HG03103 (cell line): ENCODE data around the gene MRTFA.
"Not testable (repeated sequence)": the region's sequence is repeated elsewhere in the genome, so short reads cannot be mapped to it uniquely, and the experiment has no call there.

Source experiments
- ATAC-seq: cut with Tn5 transposase; IDR thresholded peaks from one replicate; pipeline ENCODE4 v1.9.1; 2021; ENCODE audit warnings: low read depth; ENCODE audit not compliant: unreplicated experiment

The MRTFA gene

DNA sequence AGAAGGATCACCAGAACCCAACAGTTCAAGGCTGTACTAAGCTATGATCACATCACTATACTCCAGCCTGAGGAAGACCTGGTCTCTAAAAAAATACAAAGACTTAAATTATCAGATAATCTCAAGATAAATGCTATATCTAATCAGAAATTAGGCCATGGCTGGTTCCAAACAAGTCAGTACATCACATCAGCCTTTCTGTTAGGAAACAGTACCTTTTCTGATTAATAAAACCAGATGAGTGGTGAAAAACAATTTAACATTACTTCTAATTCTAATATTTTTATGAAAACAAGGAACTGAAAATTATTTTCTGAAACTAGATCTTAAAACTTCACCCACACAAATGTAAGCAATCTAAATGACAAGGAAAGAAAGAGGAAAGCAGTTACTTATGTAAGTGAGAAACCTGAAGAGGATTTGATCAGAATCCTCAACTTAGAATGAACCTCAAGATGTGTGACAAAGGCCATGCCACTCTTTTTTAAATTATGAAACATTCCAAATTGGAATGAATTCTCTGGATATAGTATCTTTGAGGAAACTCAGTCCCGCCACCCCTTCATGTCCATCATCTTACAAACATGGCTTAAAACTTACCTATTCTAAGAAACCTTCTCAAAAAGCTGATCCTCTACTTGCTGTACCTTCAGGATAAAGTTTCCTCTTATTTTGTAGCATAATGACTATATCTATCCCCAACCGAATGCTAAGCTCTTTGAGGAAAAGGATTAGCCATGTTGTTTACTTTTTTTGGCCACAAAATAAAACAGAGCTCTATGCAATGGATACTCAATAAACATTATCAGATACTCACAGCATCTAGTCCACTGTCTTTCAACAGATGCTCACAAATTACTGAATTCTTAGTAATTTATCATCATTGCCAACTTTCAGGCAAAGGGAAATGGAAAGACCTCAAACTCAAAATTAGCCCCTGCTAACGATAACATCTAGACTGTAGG lies 132.0 kb downstream of the MRTFA start:
- ATAC-seq = no peak

DNA sequence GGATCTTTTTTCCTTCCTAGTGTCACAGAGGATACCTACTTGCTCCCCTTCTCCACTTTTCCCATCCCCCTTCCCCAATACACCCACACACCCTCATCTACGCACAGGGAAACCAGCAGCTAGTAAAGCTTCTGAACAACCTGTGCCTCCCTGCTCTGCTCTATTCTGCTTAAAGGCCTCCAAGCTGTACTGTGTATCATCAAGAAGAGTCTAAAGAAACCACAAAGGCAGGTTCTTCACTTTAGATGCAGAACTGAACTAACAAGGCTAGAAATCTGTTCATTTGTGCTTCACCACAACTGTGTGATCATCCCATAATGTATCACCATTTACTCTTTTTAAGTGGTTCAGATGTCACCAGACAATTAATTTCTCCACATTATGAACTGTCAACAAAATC lies 133.6 kb downstream of the MRTFA start:
- no peak for ATAC-seq

DNA sequence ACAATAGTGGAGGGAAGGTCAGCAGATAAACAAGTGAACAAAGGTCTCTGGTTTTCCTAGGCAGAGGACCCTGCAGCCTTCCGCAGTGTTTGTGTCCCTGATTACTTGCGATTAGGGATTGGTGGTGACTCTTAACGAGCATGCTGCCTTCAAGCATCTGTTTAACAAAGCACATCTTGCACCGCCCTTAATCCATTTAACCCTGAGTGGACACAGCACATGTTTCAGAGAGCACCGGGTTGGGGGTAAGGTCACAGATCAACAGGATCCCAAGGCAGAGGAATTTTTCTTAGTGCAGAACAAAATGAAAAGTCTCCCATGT lies 136.1 kb downstream of the MRTFA start:
- not testable (repeated sequence) for ATAC-seq

DNA sequence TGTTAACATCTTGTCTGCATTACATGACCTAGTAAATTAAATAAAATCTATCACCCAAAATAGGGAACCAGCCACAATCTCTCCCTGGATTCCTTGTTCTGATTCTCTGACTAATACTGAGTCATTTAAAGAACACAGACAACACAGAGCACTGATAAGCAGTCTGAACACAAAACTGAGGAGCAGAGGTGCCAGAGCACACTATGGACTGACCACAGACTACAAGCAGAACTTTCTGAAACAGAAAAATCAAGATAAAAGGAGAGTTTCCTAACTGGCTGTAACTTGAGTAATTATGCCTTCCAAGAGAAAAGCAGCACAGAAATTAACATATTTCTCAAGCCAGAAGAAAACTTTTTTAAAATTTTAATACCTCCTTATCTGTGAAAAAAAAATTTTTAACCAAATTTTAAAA lies 137.3 kb downstream of the MRTFA start:
- ATAC-seq = no peak

DNA sequence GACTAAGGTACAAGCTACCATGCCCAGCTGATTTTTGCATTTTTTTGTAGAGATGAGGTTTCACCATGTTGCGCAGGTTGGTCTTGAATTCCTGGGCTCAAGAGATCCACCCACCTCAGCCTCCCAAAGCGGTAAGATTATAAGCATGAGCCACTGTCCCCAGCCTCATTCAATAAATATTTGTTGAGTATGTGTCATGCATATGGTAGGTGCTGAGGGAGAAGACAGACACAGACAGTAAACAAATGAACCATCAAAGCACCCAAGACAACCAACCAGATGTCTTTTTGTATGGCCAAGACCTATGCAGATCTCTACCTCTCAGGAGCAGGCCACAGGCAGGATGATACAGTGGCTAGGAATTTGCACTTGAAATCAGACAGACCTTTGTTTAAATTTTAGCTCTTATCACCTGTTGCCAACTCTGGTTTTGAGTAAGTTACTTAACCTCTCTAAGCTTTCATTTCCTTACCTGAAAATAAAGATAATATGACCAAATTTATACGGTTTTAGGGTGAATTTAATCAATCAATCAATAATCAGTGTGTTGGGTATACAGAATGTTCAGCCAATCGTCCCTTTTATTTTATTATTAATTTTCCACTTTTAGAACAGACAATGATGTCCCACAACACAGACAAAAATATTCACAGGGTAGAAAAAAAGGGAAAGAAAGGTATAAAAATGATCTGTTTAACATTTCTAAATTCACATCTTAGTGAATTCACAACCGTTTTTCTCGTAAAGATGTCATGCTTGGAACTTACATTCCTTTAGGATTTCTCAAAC lies 137.9 kb downstream of the MRTFA start:
- ATAC-seq = no peak

DNA sequence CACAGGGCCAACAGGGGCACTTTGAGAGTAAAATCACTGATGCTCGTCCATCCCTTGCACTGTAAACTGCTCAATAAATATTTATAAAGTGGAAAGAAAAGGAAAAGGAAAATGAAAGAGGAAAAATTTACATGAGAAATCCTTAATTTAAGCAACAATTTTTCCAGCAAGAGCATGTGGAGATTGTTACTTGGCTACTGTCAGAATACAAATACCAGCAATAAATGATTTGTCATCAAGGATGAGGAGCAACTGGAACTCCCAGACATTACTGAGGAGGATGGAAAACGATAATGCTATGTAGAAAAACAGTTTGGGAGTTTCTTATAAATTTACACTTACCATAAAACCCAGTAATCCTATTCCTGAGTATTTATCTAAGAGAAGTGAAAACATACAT lies 143.1 kb downstream of the MRTFA start:
- no peak for ATAC-seq

DNA sequence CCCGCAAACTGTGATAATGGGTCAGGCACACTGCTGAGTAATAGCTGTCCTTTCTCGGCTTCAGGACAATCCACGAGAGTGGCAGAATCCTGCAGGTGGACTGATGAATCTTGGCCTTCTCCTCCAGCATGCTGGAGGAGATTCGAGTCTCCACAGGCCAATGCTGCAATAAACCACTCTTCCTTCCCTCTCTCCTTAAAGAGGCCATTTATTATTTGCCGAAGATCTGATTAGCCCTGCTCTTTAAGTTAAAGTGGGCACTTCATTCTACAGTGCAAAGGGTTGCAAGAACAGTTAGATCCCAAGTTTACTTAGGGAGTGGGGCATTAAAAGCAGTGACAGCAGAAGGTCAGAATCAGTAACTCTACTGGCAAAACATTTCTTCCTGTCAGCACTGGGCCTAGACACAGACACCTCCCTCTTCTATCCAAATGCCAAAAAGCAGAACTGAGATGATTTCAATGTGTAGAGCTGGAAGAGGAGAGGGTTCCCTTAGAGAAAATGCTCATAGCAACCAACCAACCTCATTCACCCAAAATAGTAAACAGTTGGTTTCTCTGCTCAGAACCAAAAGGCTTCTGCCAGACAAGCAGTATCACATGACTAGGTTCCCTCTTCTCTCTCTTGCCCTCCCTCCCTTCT lies 144.4 kb downstream of the MRTFA start:
- peak; percentile 92 for ATAC-seq

DNA sequence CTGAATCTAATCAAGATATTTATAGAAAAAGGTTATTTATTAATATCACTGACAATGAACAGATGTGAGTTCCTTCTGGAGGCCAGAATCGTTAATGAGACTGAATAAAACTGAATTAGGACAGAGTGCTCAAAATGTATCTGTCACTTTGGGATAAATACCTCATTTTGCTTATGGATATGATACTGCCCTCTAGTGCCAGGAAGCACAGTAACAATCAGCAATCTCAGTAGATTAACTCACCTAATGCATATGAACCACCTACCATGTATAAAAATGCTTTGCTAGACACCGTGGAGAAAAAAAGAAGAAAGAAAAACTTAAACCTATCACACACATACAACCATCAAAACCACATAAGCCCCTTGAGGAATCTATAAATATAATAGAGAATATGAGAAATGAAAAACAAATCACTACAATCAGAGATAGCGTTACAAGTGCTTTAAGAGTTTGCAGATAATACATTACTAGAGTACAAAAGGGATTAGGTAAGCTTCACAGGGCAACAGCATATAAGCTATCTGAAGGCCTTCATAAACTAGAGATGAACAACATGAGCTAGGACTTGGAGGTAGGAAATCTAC lies 148.8 kb downstream of the MRTFA start:
- ATAC-seq = no peak

DNA sequence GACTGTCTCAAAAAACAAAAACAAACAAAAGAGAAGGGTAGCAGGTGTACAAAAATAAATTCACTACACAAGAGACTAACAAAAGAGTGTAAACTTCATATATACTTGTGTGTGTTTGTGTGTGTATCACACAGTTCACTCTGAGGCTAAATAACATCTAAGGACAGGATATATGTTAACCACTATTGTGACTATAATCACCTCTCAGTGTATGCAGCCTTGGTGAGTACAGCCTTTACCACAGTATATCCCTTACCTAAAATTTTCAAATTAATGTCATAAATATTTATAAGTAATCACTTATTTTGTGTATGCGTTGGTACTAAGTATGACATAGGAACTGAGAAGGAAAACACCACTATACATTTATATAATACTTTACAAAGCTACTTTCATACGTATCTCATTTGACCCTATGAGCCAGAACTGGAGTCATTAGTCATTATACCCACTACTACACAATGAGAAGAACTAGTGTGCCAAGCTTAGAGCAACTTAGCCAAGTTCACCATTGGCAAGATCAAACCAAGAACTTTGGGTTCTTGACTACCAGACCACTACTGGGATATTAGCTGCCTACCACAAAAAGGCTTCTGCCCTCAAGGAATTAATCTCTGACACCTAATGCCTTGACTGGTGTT lies 149.4 kb downstream of the MRTFA start:
- no peak for ATAC-seq

DNA sequence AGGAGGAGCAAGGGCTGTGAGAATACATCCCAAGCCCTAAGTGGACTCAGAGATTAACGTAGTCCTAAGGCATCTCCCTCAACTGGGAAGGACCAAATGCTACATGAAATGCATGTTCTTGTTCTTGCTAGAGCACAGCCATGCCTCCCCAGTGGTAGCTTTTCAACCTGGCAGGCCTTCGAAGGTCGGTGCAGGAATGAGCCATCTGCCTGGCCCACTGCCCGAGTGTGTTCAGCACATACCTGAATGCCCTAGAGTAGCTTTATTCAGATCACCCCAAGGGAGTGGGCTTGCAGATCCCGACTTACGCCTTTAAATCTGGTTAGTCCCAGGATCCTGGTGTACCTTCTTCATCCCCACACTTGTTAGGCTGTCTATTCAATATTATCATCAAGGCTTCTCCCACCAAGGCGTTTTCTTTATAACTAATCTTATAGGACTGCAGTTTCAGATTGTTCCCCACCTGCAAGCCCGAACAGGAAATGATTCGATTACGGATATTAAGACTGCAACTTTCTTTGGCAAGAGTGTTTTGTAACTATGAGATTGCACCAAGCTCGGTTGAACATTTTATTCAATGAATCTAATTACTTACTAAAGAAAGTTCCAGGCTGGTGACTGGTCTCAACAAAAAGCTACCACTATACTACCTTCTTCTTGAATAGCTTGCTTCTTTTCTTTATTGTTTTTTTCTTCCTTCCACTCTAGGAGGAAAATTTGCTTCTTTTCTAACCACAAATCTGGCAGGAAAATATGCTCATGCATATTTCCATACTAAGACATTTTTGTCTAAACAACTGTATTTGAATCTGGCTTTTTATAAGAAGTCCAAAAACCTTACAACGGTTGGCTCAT lies 150.5 kb downstream of the MRTFA start:
- no peak for ATAC-seq

DNA sequence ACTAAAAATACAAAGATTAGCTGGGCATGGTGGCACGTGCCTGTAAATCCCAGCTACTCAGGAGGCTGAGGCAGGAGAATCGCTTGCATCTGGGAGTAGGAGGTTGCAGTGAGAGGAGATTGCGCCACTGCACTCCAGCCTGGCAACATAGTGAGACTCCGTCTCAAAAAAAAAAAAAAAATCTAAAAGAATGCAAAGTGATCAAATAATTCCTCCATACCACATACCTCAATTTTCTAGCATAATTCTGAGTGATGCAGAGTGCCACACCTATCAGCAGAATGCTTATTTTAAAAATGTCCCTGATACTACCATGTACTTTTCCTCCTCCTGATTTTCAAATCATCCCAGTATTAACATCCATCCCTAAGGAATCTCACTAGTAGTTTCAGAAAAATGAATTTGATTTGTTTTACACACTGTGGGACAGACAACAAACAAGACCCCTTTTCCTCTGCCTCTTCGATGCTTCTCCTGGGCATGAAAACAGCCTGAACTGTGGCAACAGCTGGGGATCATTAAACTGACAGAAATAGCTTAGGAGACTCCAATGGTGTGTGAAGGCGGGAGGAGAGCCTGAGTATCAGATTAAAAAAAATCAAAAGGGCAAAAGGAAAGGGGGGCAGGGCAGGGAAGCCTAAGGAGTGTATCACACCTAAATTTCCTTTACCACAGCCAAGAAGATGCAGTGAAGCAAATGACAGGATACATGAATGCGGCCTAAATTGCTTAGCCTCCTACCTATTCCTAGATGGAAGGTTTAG lies 151.4 kb downstream of the MRTFA start:
- no peak for ATAC-seq

DNA sequence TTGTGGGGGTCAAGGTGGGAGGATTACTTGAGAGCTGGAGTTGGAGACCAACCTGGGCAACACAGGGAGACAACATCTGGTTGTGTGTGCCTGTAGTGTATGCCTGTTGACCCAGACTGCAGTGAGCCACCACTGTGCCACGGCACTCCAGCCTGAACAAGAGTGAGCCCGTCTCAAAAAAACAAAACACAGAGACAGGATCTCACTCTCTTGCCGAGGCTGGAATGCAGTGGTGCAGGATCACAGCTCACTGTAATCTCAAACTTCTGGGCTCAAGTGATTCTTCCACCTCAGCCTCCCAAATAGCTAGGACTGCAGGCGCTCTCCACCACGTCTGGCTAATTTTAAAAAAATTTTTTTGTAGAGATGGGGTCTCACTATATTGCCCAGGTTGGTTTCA lies 153.6 kb downstream of the MRTFA start:
- ATAC-seq = no peak

DNA sequence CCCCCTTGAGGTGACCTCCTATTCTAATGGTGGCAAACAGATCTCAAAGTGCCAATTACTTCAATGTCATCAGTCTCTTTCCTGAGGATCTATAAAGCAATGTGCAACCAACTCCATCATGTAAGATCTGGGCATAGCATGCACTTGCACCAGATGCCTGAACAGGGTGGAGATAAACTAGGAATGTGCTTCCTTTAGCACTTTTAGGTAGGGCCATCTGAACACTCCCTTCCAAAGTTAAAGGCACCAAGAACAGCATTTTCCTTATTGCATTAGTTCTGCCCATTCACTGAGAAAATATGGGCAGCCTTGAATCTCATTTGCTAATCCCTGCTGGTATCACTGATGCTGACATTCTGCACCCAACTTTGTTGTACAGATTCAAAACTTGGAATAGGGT lies 154.1 kb downstream of the MRTFA start:
- ATAC-seq = no peak

DNA sequence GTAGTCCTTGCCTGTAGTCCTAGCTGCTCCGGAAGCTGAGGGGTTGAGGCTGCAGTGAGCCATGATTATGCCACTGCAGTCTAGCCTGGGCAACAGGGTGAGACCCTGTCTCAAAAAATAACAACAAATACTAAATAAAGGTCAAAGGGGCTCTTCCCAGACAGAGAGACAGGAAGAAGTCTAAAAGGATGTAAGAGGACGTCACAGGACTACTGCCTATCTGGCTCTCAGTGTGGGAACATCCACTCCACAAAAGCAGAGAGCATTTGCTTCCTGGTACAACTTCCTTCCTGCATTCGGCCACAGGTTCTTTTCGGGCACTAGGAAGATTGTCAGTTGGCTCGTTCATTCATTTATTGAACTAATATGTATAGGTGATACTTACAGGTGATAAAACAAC lies 155.5 kb downstream of the MRTFA start:
- ATAC-seq = no peak

DNA sequence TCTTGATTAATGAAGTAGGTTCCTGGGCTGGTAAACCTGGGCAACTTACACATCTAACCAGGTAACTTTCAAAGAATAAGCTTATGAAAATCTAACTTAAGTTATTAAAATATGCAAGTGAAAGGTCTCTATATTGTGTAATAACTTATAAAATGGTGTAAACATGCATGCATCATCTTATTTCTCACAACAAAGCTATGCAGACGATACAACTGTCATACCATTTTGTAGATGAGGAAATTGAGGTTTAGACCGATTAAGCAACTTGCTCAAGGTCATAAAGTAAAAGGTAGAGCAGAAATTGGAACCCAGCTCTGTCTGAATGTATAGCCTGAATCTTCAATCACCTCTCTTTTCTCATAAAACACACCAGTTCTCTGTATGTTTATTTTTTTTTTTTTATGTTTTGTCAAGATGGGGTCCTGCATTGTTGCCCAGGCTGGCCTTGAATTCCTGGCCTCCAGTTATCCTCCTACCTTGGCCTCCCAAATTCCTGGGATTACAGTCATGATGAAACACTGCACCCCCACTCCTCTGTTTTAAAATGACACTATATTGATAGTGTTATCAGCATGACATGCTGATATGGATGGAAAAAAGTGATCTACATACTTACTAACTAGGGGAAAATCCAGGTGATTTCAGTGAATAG lies 156.5 kb downstream of the MRTFA start:
- no peak for ATAC-seq

DNA sequence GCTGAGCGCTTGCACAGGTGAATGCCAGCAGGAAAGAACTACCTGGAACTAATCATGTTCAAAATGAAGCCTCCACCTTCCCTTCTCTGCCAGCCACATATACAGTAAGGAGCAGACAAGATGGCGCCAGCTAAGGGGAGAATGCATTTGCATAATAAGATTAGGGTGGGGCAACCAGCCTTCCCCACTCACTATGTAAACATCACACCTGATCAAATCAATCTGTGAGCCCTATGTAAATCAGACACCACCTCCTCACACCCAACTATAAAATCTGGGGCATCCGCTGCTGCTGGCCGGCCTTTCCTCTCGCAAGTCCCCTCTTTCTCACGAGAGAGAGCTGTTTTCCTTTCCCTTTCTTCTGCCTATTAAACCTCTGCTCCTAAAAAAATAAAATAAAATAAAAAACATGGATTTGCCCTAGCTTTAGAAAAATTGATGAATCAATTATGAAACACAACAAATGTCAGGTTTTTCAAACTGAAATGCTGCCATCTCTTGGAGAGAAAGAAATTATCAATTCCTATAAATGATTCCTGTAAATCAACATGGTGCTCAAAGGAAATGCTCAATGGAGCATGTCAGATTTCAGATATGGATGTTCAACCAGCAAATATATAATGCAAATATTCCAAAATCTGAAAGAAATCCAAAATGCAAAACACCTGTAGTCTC lies 157.3 kb downstream of the MRTFA start:
- no peak for ATAC-seq

DNA sequence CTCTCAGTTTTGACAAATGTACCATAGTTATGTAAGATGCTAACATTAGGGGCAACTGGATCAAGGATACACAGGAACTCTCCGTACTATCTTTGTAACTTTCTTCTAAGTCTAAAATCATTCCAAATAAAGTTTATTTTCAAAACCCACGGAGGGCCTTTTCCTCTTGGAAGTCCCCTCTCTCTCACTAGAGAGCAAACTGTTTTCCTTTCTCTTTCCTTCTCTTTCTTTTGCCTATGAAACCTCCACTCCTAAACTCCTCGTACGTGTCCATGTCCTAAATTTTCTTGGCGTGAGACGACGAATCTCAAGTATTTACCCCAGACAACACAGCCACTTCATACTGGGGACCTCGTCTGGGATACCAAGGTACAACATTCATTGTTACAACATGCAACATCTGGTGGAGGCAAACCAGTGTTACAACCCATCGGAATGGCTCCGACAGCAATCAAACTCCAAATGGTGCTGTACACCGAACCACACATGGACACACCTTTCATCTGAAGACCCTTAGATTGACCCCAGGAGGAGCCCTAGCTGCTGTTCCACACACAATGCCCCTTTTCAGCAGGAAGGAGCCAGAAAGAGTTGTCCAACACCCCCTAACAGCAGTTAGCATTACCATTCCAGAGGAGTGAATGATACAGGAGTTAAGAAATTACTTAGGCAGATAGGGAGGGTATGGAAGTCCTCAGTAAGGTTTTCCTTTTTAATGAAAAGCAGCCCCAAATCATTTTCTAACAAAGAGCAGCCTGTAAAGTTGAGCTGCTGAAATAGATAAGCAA lies 158.0 kb downstream of the MRTFA start:
- ATAC-seq = no peak
